Activated CD8-positive, alpha-beta memory T cell treated with anti-CD3 and anti-CD28 coated beads, Interleukin-2, amount 50 U/mL, for 1 hour (primary cell): Measurements from ENCODE around the gene ACSF2.
"Not testable (repeated sequence)": the region's sequence is repeated elsewhere in the genome, so short reads cannot be mapped to it uniquely, and the experiment has no call there.

Source experiments
- DNase-seq: peaks from one replicate; pipeline ENCODE4 v3.0.0-alpha.2; 2020; ENCODE audit errors: extremely low read depth

Gene ACSF2

GRCh38 chr17:50412188-50412732 lies 13.8 kb upstream of the ACSF2 start:
- DNase-seq = no peak

GRCh38 chr17:50414808-50415207 lies 11.2 kb upstream of the ACSF2 start:
- DNase-seq = no peak

- DNase-seq = not testable (repeated sequence)
These were observed 6.4 kb upstream of the ACSF2 start for GRCh38 chr17:50419577-50419976.

- DNase-seq = no peak
These were observed 5.5 kb upstream of the ACSF2 start for GRCh38 chr17:50420419-50421112.

- no peak for DNase-seq
These were observed 4.5 kb upstream of the ACSF2 start for GRCh38 chr17:50421308-50422051.

GRCh38 chr17:50422738-50423137 lies 3.3 kb upstream of the ACSF2 start:
- DNase-seq = no peak

- DNase-seq = no peak
These were observed 2.4 kb upstream of the ACSF2 start for GRCh38 chr17:50423553-50424159.

GRCh38 chr17:50424246-50424995 lies 1.6 kb upstream of the ACSF2 start:
- no peak for DNase-seq

- DNase-seq = no peak
These were observed 879 bp upstream of the ACSF2 start for GRCh38 chr17:50424996-50425681.

GRCh38 chr17:50426472-50426782 lies 409 bp downstream of the ACSF2 start:
- DNase-seq = no peak

GRCh38 chr17:50426814-50427787 lies 1.1 kb downstream of the ACSF2 start:
- no peak for DNase-seq

- DNase-seq = not testable (repeated sequence)
These were observed 2.1 kb downstream of the ACSF2 start for GRCh38 chr17:50428126-50428525.

- no peak for DNase-seq
These were observed 2.9 kb downstream of the ACSF2 start for GRCh38 chr17:50428831-50429424.

- no peak for DNase-seq
These were observed 3.8 kb downstream of the ACSF2 start for GRCh38 chr17:50429793-50430192.

- DNase-seq = no peak
These were observed 5.0 kb downstream of the ACSF2 start for GRCh38 chr17:50430821-50431618.

- DNase-seq = no peak
These were observed 6.2 kb downstream of the ACSF2 start for GRCh38 chr17:50432125-50432762.

GRCh38 chr17:50437409-50437808 lies 11.4 kb downstream of the ACSF2 start:
- DNase-seq = no peak

GRCh38 chr17:50439008-50439407 lies 13.0 kb downstream of the ACSF2 start:
- DNase-seq = no peak
